Putamen (tissue), 1 donor: ENCODE data around the gene MTARC1.
A peak's percentile ranks its signal among the peaks of the same experiment; 100 is the strongest.

ENCODE experiments used
- DNase-seq: peaks from one replicate; pipeline ENCODE4 v3.0.0-alpha.2; 2016; ENCODE audit warnings: low spot score

Gene MTARC1

GRCh38 chr1:220807726-220808125 lies 21.0 kb downstream of the MTARC1 start:
- no peak for DNase-seq

GRCh38 chr1:220808345-220809186 lies 21.9 kb downstream of the MTARC1 start:
- no peak for DNase-seq

GRCh38 chr1:220809187-220809550 lies 22.5 kb downstream of the MTARC1 start:
- DNase-seq, result no peak

- no peak for DNase-seq
Measured at GRCh38 chr1:220809704-220810103, 23.0 kb downstream of the MTARC1 start.

- DNase-seq, result peak; percentile 16
Measured at GRCh38 chr1:220810179-220810653, 23.5 kb downstream of the MTARC1 start.

GRCh38 chr1:220810963-220811362 lies 24.2 kb downstream of the MTARC1 start:
- DNase-seq, result no peak

GRCh38 chr1:220811695-220812094 lies 25.0 kb downstream of the MTARC1 start:
- no peak for DNase-seq

GRCh38 chr1:220812308-220812707 lies 25.6 kb downstream of the MTARC1 start:
- no peak for DNase-seq

- no peak for DNase-seq
Measured at GRCh38 chr1:220813013-220813412, 26.3 kb downstream of the MTARC1 start.

GRCh38 chr1:220815409-220815808 lies 28.7 kb downstream of the MTARC1 start:
- DNase-seq, result no peak

- no peak for DNase-seq
Measured at GRCh38 chr1:220817907-220818306, 31.2 kb downstream of the MTARC1 start.

- DNase-seq, result no peak
Measured at GRCh38 chr1:220818421-220819173, 31.9 kb downstream of the MTARC1 start.

- DNase-seq, result no peak
Measured at GRCh38 chr1:220819467-220820026, 32.8 kb downstream of the MTARC1 start.

- DNase-seq, result no peak
Measured at GRCh38 chr1:220824031-220824989, 37.6 kb downstream of the MTARC1 start.

GRCh38 chr1:220825819-220826551 lies 39.3 kb downstream of the MTARC1 start:
- no peak for DNase-seq

- no peak for DNase-seq
Measured at GRCh38 chr1:220826729-220827128, 40.0 kb downstream of the MTARC1 start.

- DNase-seq, result no peak
Measured at GRCh38 chr1:220827445-220828178, 40.9 kb downstream of the MTARC1 start.

- no peak for DNase-seq
Measured at GRCh38 chr1:220828179-220828490, 41.4 kb downstream of the MTARC1 start.

GRCh38 chr1:220828950-220829586 lies 42.4 kb downstream of the MTARC1 start:
- DNase-seq, result no peak

GRCh38 chr1:220833436-220833835 lies 46.7 kb downstream of the MTARC1 start:
- DNase-seq, result no peak
